VCaP (cell line): ENCODE data around the gene FAM210A.

Experiments
- H3K27ac ChIP-seq: fragments of 450-650 bp; 2 replicates; pipeline ENCODE4 v1.5.1; 2017
- TF ChIP-seq, protein P1 (sequence below): fragments of 450-650 bp; conservative IDR thresholded peaks from 2 replicates; pipeline ENCODE4 v1.5.1; 2017; ENCODE audit warnings: mild to moderate bottlenecking, moderate library complexity

The FAM210A gene

GRCh38 chr18:13613591-13614501 lies 112.5 kb downstream of the FAM210A start:
- no peak overlapping the region for H3K27ac ChIP-seq
- TF ChIP-seq, protein P1, sequence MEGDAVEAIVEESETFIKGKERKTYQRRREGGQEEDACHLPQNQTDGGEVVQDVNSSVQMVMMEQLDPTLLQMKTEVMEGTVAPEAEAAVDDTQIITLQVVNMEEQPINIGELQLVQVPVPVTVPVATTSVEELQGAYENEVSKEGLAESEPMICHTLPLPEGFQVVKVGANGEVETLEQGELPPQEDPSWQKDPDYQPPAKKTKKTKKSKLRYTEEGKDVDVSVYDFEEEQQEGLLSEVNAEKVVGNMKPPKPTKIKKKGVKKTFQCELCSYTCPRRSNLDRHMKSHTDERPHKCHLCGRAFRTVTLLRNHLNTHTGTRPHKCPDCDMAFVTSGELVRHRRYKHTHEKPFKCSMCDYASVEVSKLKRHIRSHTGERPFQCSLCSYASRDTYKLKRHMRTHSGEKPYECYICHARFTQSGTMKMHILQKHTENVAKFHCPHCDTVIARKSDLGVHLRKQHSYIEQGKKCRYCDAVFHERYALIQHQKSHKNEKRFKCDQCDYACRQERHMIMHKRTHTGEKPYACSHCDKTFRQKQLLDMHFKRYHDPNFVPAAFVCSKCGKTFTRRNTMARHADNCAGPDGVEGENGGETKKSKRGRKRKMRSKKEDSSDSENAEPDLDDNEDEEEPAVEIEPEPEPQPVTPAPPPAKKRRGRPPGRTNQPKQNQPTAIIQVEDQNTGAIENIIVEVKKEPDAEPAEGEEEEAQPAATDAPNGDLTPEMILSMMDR: no peak
